Endothelial cell (in vitro differentiated cells): ENCODE results near the gene CRMP1. TPM values are rescaled to one million over a fixed set of nuclear protein-coding genes. Genes with fewer than 3 reads are reported as not detected.

Experiments used
- DNase-seq: peaks from one replicate; pipeline ENCODE4 v3.0.0; 2021; ENCODE audit warnings: low spot score
- H3K27ac Mint-ChIP-seq: one replicate; pipeline ENCODE4 v1.8.0; 2021; ENCODE audit warnings: mixed read lengths, inconsistent platforms; ENCODE audit not compliant: unreplicated experiment
- H3K27me3 Mint-ChIP-seq: one replicate; pipeline ENCODE4 v1.8.0; 2021; ENCODE audit warnings: mild to moderate bottlenecking, moderate library complexity, mixed read lengths, inconsistent platforms; ENCODE audit not compliant: unreplicated experiment
- H3K36me3 Mint-ChIP-seq: one replicate; pipeline ENCODE4 v1.8.0; 2021; ENCODE audit warnings: mild to moderate bottlenecking, low read depth, mixed read lengths, inconsistent platforms; ENCODE audit not compliant: unreplicated experiment
- H3K4me1 Mint-ChIP-seq: one replicate; pipeline ENCODE4 v1.8.0; 2021; ENCODE audit warnings: mild to moderate bottlenecking, mixed read lengths, inconsistent platforms; ENCODE audit not compliant: unreplicated experiment
- H3K4me3 Mint-ChIP-seq: one replicate; pipeline ENCODE4 v1.8.0; 2021; ENCODE audit warnings: mild to moderate bottlenecking, mixed read lengths, inconsistent platforms; ENCODE audit not compliant: unreplicated experiment
- H3K9me3 Mint-ChIP-seq: one replicate; pipeline ENCODE4 v1.8.0; 2021; ENCODE audit warnings: mixed read lengths, inconsistent platforms; ENCODE audit not compliant: unreplicated experiment
- CTCF ChIP-seq: fragments of 200-600 bp; sonication (generic); IDR thresholded peaks from one replicate; pipeline ENCODE4 v1.5.0; 2021; ENCODE audit warnings: antibody characterized with exemption; ENCODE audit not compliant: unreplicated experiment
- total RNA-seq: library from RNA; stranded (reverse); fragmentation: NEBNext Ultra II Directional; extraction: Animal tissue kit (Norgen Biotek cat#: 25700); gene quantifications from one replicate; pipeline ENCODE4 v1.2.1, GENCODE V29; 2021; ENCODE audit not compliant: unreplicated experiment

CRMP1 gene
- total RNA-seq, 1 donor from 2014 or later, result 71.2 TPM

GRCh38 chr4:5789141-5789540 lies 103.7 kb downstream of the CRMP1 start:
- peaks cover 4% of the 10 kb centered on the region for H3K27me3 Mint-ChIP-seq
- no peak overlapping the region for H3K4me3 Mint-ChIP-seq
- no peaks in the 10 kb centered on the region for H3K9me3 Mint-ChIP-seq
- peaks cover 31% of the 10 kb centered on the region for H3K36me3 Mint-ChIP-seq
- peak overlapping the region; percentile 27 for H3K27ac Mint-ChIP-seq
- peaks cover 4% of the 10 kb centered on the region for H3K4me1 Mint-ChIP-seq
- no peak for DNase-seq
- no peak for TF ChIP-seq CTCF

- Mint-ChIP-seq H3K36me3 (peaks cover 39% of the 10 kb centered on the region), H3K27me3 (peaks cover 6% of the 10 kb centered on the region), H3K4me1 (peaks cover 7% of the 10 kb centered on the region), H3K27ac (no peak overlapping the region), H3K9me3 (no peaks in the 10 kb centered on the region), H3K4me3 (no peak overlapping the region)
- no peak for TF ChIP-seq CTCF
- DNase-seq, result no peak
Observed at GRCh38 chr4:5788144-5788543, 104.7 kb downstream of the CRMP1 start.

GRCh38 chr4:5787311-5787710 lies 105.6 kb downstream of the CRMP1 start:
- H3K27ac Mint-ChIP-seq, result no peak overlapping the region
- no peaks in the 10 kb centered on the region for H3K9me3 Mint-ChIP-seq
- peaks cover 11% of the 10 kb centered on the region for H3K27me3 Mint-ChIP-seq
- no peak for DNase-seq
- no peak overlapping the region for H3K4me3 Mint-ChIP-seq
- H3K4me1 Mint-ChIP-seq, result peaks cover 12% of the 10 kb centered on the region
- TF ChIP-seq CTCF, result no peak
- H3K36me3 Mint-ChIP-seq, result peaks cover 45% of the 10 kb centered on the region

GRCh38 chr4:5785806-5786680 lies 106.8 kb downstream of the CRMP1 start:
- no peak for TF ChIP-seq CTCF
- DNase-seq, result no peak
- peaks cover 15% of the 10 kb centered on the region for H3K4me1 Mint-ChIP-seq
- H3K27me3 Mint-ChIP-seq, result peaks cover 11% of the 10 kb centered on the region
- peaks cover 45% of the 10 kb centered on the region for H3K36me3 Mint-ChIP-seq
- H3K27ac Mint-ChIP-seq, result no peak overlapping the region
- no peak overlapping the region for H3K4me3 Mint-ChIP-seq
- no peaks in the 10 kb centered on the region for H3K9me3 Mint-ChIP-seq

- Mint-ChIP-seq H3K4me3 (no peak overlapping the region), H3K4me1 (peaks cover 18% of the 10 kb centered on the region), H3K27ac (no peak overlapping the region), H3K36me3 (peaks cover 45% of the 10 kb centered on the region), H3K9me3 (no peaks in the 10 kb centered on the region), H3K27me3 (peaks cover 11% of the 10 kb centered on the region)
- no peak for DNase-seq
- TF ChIP-seq CTCF, result no peak
Observed at GRCh38 chr4:5784960-5785611, 107.8 kb downstream of the CRMP1 start.
